H1 (cell line): ENCODE results near the gene UNC80. TPM values are rescaled to one million over a fixed set of nuclear protein-coding genes. Genes with fewer than 3 reads are reported as not detected.

Experiments
- CTCF ChIA-PET: fragments of 300-600 bp; sonication (Branson Sonifier 250); formaldehyde crosslinking; loops from one replicate; lab custom pipeline; 2021; ENCODE audit not compliant: partially characterized antibody; lab: Charles Lee
- POLR2A ChIA-PET: fragments of 300-600 bp; sonication (Branson Sonifier 250); formaldehyde crosslinking; loops from one replicate; lab custom pipeline; 2021; ENCODE audit warnings: inconsistent platforms; ENCODE audit not compliant: partially characterized antibody; lab: Charles Lee
- DNase-seq, 2 experiments: peaks; one replicate each; pipeline versions ENCODE4 v3.0.0 to v3.0.0-alpha.2; 2010 to 2022; ENCODE audit warnings: low spot score in 2 of 2, low read depth in 1 of 2, mixed read lengths in 1 of 2
- FAIRE-seq: peaks from 2 replicates; lab custom pipeline; 2011; peaks lifted over from hg19 to GRCh38; lab: Jason Lieb, UNC
- H2AFZ ChIP-seq: 2 replicates; pipeline ENCODE4 v1.8.1; 2012; ENCODE audit warnings: low read length, inconsistent platforms
- H2AK5ac ChIP-seq: 2 replicates; pipeline ENCODE4 v1.6.1; 2013; ENCODE audit warnings: low read depth, low read length
- H2BK120ac ChIP-seq: replicated peaks from 2 replicates; pipeline ENCODE3; 2013; ENCODE audit warnings: low read depth, low read length, inconsistent platforms
- H2BK12ac ChIP-seq: 2 replicates; pipeline ENCODE4 v1.6.1; 2013; ENCODE audit warnings: low read depth, low read length
- H2BK15ac ChIP-seq: 2 replicates; pipeline ENCODE4 v1.6.1; 2013; ENCODE audit warnings: low read length
- H2BK20ac ChIP-seq: 2 replicates; pipeline ENCODE4 v1.6.1; 2013; ENCODE audit warnings: low read length
- H2BK5ac ChIP-seq: 2 replicates; pipeline ENCODE4 v1.6.1; 2013; ENCODE audit warnings: low read depth, low read length
- H3K14ac ChIP-seq: 2 replicates; pipeline ENCODE4 v1.6.1; 2013; ENCODE audit warnings: inconsistent platforms; ENCODE audit not compliant: insufficient read length
- H3K18ac ChIP-seq: 2 replicates; pipeline ENCODE4 v1.6.1; 2013; ENCODE audit warnings: low read length; ENCODE audit errors: extremely low read depth
- H3K23ac ChIP-seq: 2 replicates; pipeline ENCODE4 v1.6.1; 2013; ENCODE audit warnings: inconsistent platforms; ENCODE audit not compliant: insufficient read length
- H3K23me2 ChIP-seq: 2 replicates; pipeline ENCODE4 v1.6.1; 2013; ENCODE audit warnings: low read depth, low read length
- H3K27ac ChIP-seq: 2 replicates; pipeline ENCODE4 v1.6.1; 2011; ENCODE audit warnings: low read depth, low read length, inconsistent platforms
- H3K27me3 ChIP-seq, 4 experiments: replicated peaks in 1 of 4; 1 replicate in 1 of 4; 2 replicates in 3 of 4; pipeline versions ENCODE4 v1.6.1 to v1.8.1; 2011 to 2013; ENCODE audit warnings: low read length in 3 of 4, mild to moderate bottlenecking in 3 of 4, inconsistent platforms in 2 of 4, mixed read lengths in 2 of 4, moderate library complexity in 1 of 4; ENCODE audit not compliant: control insufficient read depth in 3 of 4, insufficient read depth in 3 of 4; ENCODE audit errors: extremely low read depth in 1 of 4
- H3K36me3 ChIP-seq, 4 experiments: 2 replicates each; pipeline versions ENCODE4 v1.6.1 to v1.8.1; 2011 to 2013; ENCODE audit warnings: mild to moderate bottlenecking in 4 of 4, low read length in 3 of 4, moderate library complexity in 2 of 4, control low read depth in 1 of 4, inconsistent platforms in 1 of 4; ENCODE audit not compliant: insufficient read depth in 4 of 4, control insufficient read depth in 2 of 4
- H3K4ac ChIP-seq: replicated peaks from 2 replicates; pipeline ENCODE3; 2013; ENCODE audit warnings: low read length, low read depth, mixed read lengths, inconsistent platforms; ENCODE audit not compliant: insufficient read length
- H3K4me1 ChIP-seq, 4 experiments: replicated peaks in 1 of 4; 1 replicate in 1 of 4; 2 replicates in 3 of 4; pipeline versions ENCODE4 v1.6.1 to v1.8.1; 2011 to 2013; ENCODE audit warnings: low read length in 3 of 4, inconsistent platforms in 2 of 4, mixed read lengths in 1 of 4; ENCODE audit not compliant: insufficient read depth in 4 of 4, control insufficient read depth in 3 of 4
- H3K4me2 ChIP-seq, 2 experiments: 2 replicates each; pipeline versions ENCODE4 v1.6.1 to v1.8.1; 2011 to 2013; ENCODE audit warnings: low read depth in 2 of 2, low read length in 2 of 2, control low read depth in 1 of 2, inconsistent platforms in 1 of 2, mild to moderate bottlenecking in 1 of 2; ENCODE audit not compliant: insufficient read depth in 1 of 2
- H3K4me3 ChIP-seq, 4 experiments: fragments of 200-600, 300-600 bp in 1 of 4; sonication (generic), shearing (Covaris generic), sonication (Bioruptor Twin) in 1 of 4; 2 replicates each; pipeline versions ENCODE4 v1.5.1 to v1.8.1; 2011 to 2016; ENCODE audit warnings: low read length in 4 of 4, low read depth in 3 of 4, control low read depth in 2 of 4, inconsistent platforms in 2 of 4, mild to moderate bottlenecking in 2 of 4, mixed read lengths in 1 of 4, moderate library complexity in 1 of 4; ENCODE audit not compliant: insufficient read depth in 2 of 4; ENCODE audit errors: extremely low read depth in 1 of 4
- H3K56ac ChIP-seq: replicated peaks from 2 replicates; pipeline ENCODE3; 2013; ENCODE audit warnings: low read depth, mild to moderate bottlenecking, mixed read lengths, low read length, inconsistent platforms; ENCODE audit not compliant: insufficient read length
- H3K79me1 ChIP-seq: 2 replicates; pipeline ENCODE4 v1.6.1; 2013; ENCODE audit warnings: low read depth, low read length, control low read depth
- H3K79me2 ChIP-seq, 2 experiments: 2 replicates each; pipeline versions ENCODE4 v1.6.1 to v1.8.1; 2012 to 2013; ENCODE audit warnings: low read length in 2 of 2, mild to moderate bottlenecking in 2 of 2, inconsistent platforms in 1 of 2; ENCODE audit not compliant: insufficient read depth in 2 of 2, control insufficient read depth in 1 of 2
- H3K9ac ChIP-seq, 4 experiments: replicated peaks in 1 of 4; 1 replicate in 1 of 4; 2 replicates in 3 of 4; pipeline versions ENCODE4 v1.6.1 to v1.8.1; 2011 to 2013; ENCODE audit warnings: low read depth in 3 of 4, low read length in 3 of 4, control low read depth in 2 of 4, mild to moderate bottlenecking in 2 of 4, moderate library complexity in 2 of 4, inconsistent platforms in 1 of 4; ENCODE audit errors: extremely low read depth in 1 of 4
- H3K9me3 ChIP-seq, 2 experiments: 2 replicates each; pipeline versions ENCODE4 v1.6.1 to v1.8.1; 2012 to 2013; ENCODE audit warnings: mild to moderate bottlenecking in 2 of 2, moderate library complexity in 2 of 2, control low read depth in 1 of 2, inconsistent platforms in 1 of 2, low read depth in 1 of 2, low read length in 1 of 2, mixed read lengths in 1 of 2; ENCODE audit not compliant: insufficient read depth in 2 of 2
- H4K20me1 ChIP-seq, 2 experiments: replicated peaks in 1 of 2; 2 replicates each; pipeline versions ENCODE3 to v1.8.1; 2011 to 2013; ENCODE audit warnings: inconsistent platforms in 2 of 2, low read length in 2 of 2, mild to moderate bottlenecking in 1 of 2; ENCODE audit not compliant: insufficient read depth in 2 of 2, control insufficient read depth in 1 of 2
- H4K5ac ChIP-seq: 2 replicates; pipeline ENCODE4 v1.6.1; 2013; ENCODE audit warnings: low read length, low read depth, mixed read lengths, inconsistent platforms; ENCODE audit not compliant: insufficient read length
- H4K8ac ChIP-seq: 2 replicates; pipeline ENCODE4 v1.8.0; 2013; ENCODE audit warnings: mild to moderate bottlenecking, moderate library complexity, low read length, inconsistent platforms; ENCODE audit not compliant: insufficient read depth; ENCODE audit errors: extremely low read depth
- H4K91ac ChIP-seq: replicated peaks from 2 replicates; pipeline ENCODE3; 2013; ENCODE audit warnings: low read length, mixed read lengths, inconsistent platforms; ENCODE audit not compliant: insufficient read length
- RAD21 ChIP-seq, 2 experiments: IDR thresholded peaks in 1 of 2; conservative IDR thresholded peaks in 1 of 2; 2 replicates each; pipeline ENCODE4 v1.6.1; 2011; ENCODE audit warnings: low read depth in 2 of 2, low read length in 2 of 2, improper control_type of control experiment in 1 of 2, inconsistent platforms in 1 of 2, mild to moderate bottlenecking in 1 of 2, moderate library complexity in 1 of 2
- YY1 ChIP-seq: IDR thresholded peaks from 2 replicates; pipeline ENCODE4 v1.6.1; 2011; ENCODE audit warnings: low read depth, mild to moderate bottlenecking, low read length
- WGBS, 2 experiments: shearing (Covaris generic) in 1 of 2; methylation state at CpG; one replicate each; pipeline versions ENCODE4 v1.1.6 to v1.1.7; 2013 to 2015; ENCODE audit warnings: low lambda C conversion rate in 2 of 2, mixed read lengths in 2 of 2, inconsistent platforms in 1 of 2, low coverage in 1 of 2, missing lambda C conversion rate in 1 of 2; ENCODE audit not compliant: insufficient replicate concordance in 2 of 2, insufficient coverage in 1 of 2, insufficient read length in 1 of 2; ENCODE audit errors: extremely low coverage in 1 of 2, missing lambda C conversion rate in 1 of 2; 5-methylcytosine and 5-hydroxymethylcytosine counted together
- polyA plus RNA-seq, 7 experiments: library from polyadenylated mRNA; depleted of rRNA in 3 of 7; stranded (reverse) in 5 of 7; unstranded in 2 of 7; fragments of >200 nt in 5 of 7; fragments of 200-250 nt in 2 of 7; gene quantifications; 1 replicate in 5 of 7; 2 replicates in 1 of 7; 4 replicates in 1 of 7; pipeline versions ENCODE4 v1.2.1 to v1.2.3, GENCODE V29; 2011 to 2013; ENCODE audit warnings: missing spikeins in 2 of 7, mixed read lengths in 2 of 7
- total RNA-seq: library from RNA; stranded (reverse); fragmentation: NEBNext Ultra II Directional; extraction: Animal tissue kit (Norgen Biotek cat#: 25700); gene quantifications from 2 replicates; pipeline ENCODE4 v1.2.1, GENCODE V29; 2021

Gene UNC80
- total and polyA plus RNA-seq, 2 of the 8 experiments (the other 6 are each of a cell fraction or from before 2014, with no cell fraction given), result 0.53 to 0.56 TPM

DNA sequence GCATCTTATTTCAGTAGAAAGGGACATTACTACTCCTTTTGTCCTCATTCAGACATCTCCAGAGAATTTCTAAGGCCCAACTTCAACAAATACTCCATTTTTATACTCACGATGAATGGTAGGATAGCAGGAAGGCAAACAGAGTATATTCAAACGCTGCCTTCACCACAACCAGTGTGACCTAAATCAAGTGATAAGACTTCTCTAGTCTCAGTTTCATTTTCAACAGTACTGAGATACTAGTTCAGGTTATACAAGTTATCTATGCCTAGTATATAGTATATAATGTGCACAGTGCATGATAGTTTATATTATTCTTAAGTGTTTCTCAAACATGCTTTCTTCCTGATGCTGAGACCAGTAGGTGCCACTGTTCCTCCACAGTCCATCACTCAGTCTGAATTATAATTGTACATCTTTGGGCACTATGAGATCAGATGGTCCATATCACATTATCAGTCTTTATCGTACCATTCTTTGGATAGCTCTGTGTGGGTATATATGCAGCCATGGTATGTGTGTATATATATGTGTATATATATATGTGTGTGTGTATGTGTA is 164.6 kb downstream of the UNC80 start:
- Histone ChIP-seq H3K23me2 (no peaks in the 10 kb centered on the region), H3K79me1 (no peaks in the 10 kb centered on the region), H2AFZ (no peak overlapping the region), H4K5ac (no peak overlapping the region), H4K8ac (no peak overlapping the region), H3K79me2 (no peaks in the 10 kb centered on the region), H2BK15ac (no peak overlapping the region), H3K56ac (no peak overlapping the region), H2BK20ac (no peak overlapping the region), H3K9me3 (no peaks in the 10 kb centered on the region), H3K18ac (no peak overlapping the region), H3K23ac (no peak overlapping the region), H2BK5ac (no peak overlapping the region), H2AK5ac (no peak overlapping the region), H3K4me3 (no peak overlapping the region), H2BK120ac (no peak overlapping the region), H2BK12ac (no peak overlapping the region), H3K4me1 (no peaks in the 10 kb centered on the region), H3K27ac (no peak overlapping the region), H4K91ac (no peak overlapping the region), H3K4me2 (no peak overlapping the region), H3K9ac (no peak overlapping the region), H3K4ac (no peak overlapping the region), H4K20me1 (no peaks in the 10 kb centered on the region), H3K36me3 (no peaks in the 10 kb centered on the region), H3K14ac (no peak overlapping the region), H3K27me3 (no peaks in the 10 kb centered on the region)
- CTCF ChIA-PET, result no interaction called here
- no peak for FAIRE-seq
- no peak for DNase-seq
- TF ChIP-seq RAD21 (IDR thresholded peaks at IDR 0.05 in 1 of 2, conservative IDR thresholded peaks at IDR 0.05 in 1 of 2; ENCODE audit: low read depth in 2 of 2, low read length in 2 of 2) (peak in 1 of 2 experiments; percentile 33; a peak in 2 of 4 replicates), YY1 (no peak)
- WGBS, 2 experiments, result 96% methylated on average over 3 of the region's 3 CpGs; no CpG with 5 or more reads in 1 of the 2 experiments
- POLR2A ChIA-PET, result no interaction called here
